ENCODE results near the gene KRT38. TPM values are rescaled to one million over a fixed set of nuclear protein-coding genes. Genes with fewer than 3 reads are reported as not detected.

KRT38 gene
- total RNA-seq, 4 donors from 2014 or later, result 1.6 to 21.6 (median 3.9) TPM; not detected in 1

DNA sequence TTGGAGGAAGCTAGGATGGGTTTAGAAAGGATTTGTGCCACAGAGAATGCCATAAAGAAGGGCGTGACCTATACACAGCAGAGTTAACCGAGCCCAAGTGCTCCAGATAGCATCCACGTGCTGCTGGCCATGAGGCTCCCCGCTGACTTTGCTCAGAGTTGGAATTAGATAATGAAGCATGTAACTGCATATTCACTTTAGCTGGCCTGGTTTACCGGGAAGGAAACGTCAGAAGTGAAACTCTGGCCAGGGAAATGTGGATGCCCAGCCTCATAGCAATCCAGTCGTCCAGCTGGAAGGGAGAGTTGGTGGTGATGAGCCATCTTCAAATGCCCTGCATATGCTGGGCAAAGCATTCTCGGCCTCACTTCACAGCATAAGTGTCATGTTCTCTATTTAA is 34.1 kb upstream of the KRT38 start:
- DNase-seq (ENCODE audit: low spot score in 2 of 2), result no peak
- Histone ChIP-seq H3K9me3 (no peaks in the 10 kb centered on the region), H3K27ac (no peak overlapping the region), H3K4me3 (no peak overlapping the region), H3K27me3 (no peaks in the 10 kb centered on the region), H3K36me3 (no peaks in the 10 kb centered on the region), H3K4me1 (no peaks in the 10 kb centered on the region)
- TF ChIP-seq POLR2AphosphoS5 (IDR thresholded peaks at IDR 0.05) (no peak), CTCF (IDR thresholded peaks at IDR 0.05) (no peak), POLR2A (IDR thresholded peaks at IDR 0.05) (no peak), EP300 (IDR thresholded peaks at IDR 0.05) (no peak)
- 72% methylated on average over 7 of the region's 8 CpGs for WGBS

DNA sequence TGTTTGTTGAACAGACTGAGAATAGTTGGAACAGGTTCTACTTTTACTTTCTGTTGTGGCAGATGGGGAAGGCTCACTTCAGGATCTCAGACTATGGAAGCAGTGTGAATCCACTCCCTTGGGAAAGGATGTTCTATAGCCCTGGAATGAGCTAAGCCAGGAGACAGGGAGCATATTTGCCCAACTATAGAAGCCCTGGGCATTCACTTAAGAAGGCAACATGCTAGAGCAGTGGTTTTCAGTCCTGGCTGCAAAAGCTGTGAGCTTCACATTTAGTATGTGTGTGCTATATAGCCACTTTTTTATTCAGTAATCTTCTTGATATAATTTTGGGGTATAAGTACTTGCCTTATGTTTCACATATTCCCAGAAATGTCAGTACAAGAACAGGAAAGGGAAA is 27.6 kb upstream of the KRT38 start:
- no peak for DNase-seq (ENCODE audit: low spot score in 2 of 2)
- Histone ChIP-seq H3K36me3 (no peaks in the 10 kb centered on the region), H3K4me3 (no peak overlapping the region), H3K4me1 (peaks cover 11% of the 10 kb centered on the region), H3K27ac (no peak overlapping the region), H3K9me3 (no peaks in the 10 kb centered on the region), H3K27me3 (peaks cover 3% of the 10 kb centered on the region)
- TF ChIP-seq POLR2AphosphoS5 (IDR thresholded peaks at IDR 0.05), result no peak
- TF ChIP-seq EP300 (IDR thresholded peaks at IDR 0.05), result no peak
- TF ChIP-seq POLR2A (IDR thresholded peaks at IDR 0.05), result no peak
- no peak for TF ChIP-seq CTCF (IDR thresholded peaks at IDR 0.05)

DNA sequence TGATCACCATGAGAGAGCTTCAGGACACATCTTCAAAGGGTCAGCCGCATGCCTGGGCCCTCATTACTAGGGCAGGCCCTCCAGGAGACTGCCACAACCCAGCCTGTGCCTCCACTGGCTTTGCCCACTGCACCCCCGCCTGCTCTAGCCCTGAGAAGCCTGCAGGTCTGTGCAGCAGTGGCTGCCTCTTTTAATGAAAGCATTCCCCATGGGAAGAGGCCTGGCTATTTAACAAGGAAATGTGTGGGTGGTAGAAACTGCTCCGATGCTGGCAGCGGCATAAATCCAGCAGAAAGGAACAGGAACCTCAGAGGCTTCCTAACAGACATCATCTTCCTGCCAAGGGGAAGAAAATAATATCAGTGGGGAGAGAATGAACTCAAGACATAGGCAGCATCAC is 26.8 kb upstream of the KRT38 start:
- Histone ChIP-seq H3K36me3 (no peaks in the 10 kb centered on the region), H3K9me3 (no peaks in the 10 kb centered on the region), H3K4me1 (peaks cover 11% of the 10 kb centered on the region), H3K27me3 (peaks cover 3% of the 10 kb centered on the region), H3K27ac (no peak overlapping the region), H3K4me3 (no peak overlapping the region)
- no peak for DNase-seq (ENCODE audit: low spot score in 2 of 2)
- TF ChIP-seq EP300 (IDR thresholded peaks at IDR 0.05), result no peak
- no peak for TF ChIP-seq POLR2A (IDR thresholded peaks at IDR 0.05)
- TF ChIP-seq POLR2AphosphoS5 (IDR thresholded peaks at IDR 0.05), result no peak
- no peak for TF ChIP-seq CTCF (IDR thresholded peaks at IDR 0.05)
- 61% methylated on average over 4 of the region's 4 CpGs for WGBS

DNA sequence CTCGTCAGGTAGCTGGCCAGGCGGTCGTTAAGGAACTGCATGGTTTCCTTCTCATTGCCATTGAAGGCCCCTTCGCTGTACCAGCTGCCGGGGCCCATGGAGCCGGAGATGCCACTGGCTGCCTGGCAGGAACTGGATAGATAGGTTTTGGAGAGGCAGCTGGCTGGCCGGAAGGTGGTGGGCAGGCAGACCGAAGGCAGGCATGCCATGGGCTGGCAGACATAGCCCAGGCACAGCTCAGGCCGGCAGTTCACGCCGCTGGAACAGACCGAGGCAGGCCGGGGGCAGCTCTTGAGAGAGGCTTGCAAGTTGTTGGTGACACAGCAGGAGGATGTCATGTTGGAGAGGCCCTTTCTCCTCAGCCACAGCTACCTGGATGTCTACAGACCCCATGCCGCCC is 26.2 kb upstream of the KRT38 start, which contains the start of gene KRT32:
KRT32 (minus strand) TSS at position 399 of the 400 bp plus-strand sequence; CDS start at position 338, 61 bp downstream.
- no peak within 1 kb of the TSS for H3K27ac ChIP-seq
- H3K4me1 ChIP-seq, result peaks cover 11% of the 10 kb centered on the region
- H3K9me3 ChIP-seq, result no peaks in the 10 kb centered on the region
- no peak for DNase-seq (ENCODE audit: low spot score in 2 of 2)
- H3K4me3 ChIP-seq, result no peak within 1 kb of the TSS
- H3K36me3 ChIP-seq, result no peaks in the 10 kb centered on the region
- peaks cover 3% of the 10 kb centered on the region for H3K27me3 ChIP-seq
- no peak for TF ChIP-seq EP300 (IDR thresholded peaks at IDR 0.05)
- WGBS, result 93% methylated on average over 10 of the region's 14 CpGs

GRCh38 chr17:41464682-41465081 is 23.9 kb upstream of the KRT38 start:
- WGBS, result 14% methylated on average over 1 of the region's 6 CpGs
- Histone ChIP-seq H3K4me1 (peaks cover 11% of the 10 kb centered on the region), H3K27ac (no peak overlapping the region), H3K36me3 (no peaks in the 10 kb centered on the region), H3K27me3 (peaks cover 8% of the 10 kb centered on the region), H3K9me3 (no peaks in the 10 kb centered on the region), H3K4me3 (no peak overlapping the region)
- no peak for TF ChIP-seq POLR2AphosphoS5 (IDR thresholded peaks at IDR 0.05)
- DNase-seq (ENCODE audit: low spot score in 2 of 2), result no peak

DNA sequence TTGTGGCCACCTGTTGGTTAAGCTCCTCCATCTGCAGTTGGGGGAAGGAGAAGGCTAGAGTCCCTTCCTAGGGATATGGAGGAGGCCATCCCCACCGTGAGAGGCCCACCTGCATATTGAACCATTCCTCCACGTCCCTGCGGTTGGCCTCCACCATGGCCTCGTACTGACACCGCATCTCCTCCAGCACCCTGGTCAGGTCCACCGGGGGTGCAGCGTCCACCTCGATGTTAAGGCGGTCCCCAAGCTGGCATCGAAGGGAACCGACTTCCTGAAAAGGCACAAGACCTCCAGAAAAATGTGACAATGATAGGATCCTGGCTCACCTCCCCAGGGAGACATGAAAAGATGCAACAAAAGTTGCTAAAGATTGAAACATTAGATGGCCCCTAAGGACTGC is 23.4 kb upstream of the KRT38 start:
- no peak for TF ChIP-seq POLR2AphosphoS5 (IDR thresholded peaks at IDR 0.05)
- H3K27me3 ChIP-seq, result peaks cover 8% of the 10 kb centered on the region
- no peak overlapping the region for H3K27ac ChIP-seq
- H3K9me3 ChIP-seq, result no peaks in the 10 kb centered on the region
- peaks cover 11% of the 10 kb centered on the region for H3K4me1 ChIP-seq
- H3K4me3 ChIP-seq, result no peak overlapping the region
- DNase-seq (ENCODE audit: low spot score in 2 of 2), result no peak
- no peaks in the 10 kb centered on the region for H3K36me3 ChIP-seq
- WGBS, result 92% methylated on average over 11 of the region's 11 CpGs

- 89% methylated on average over 8 of the region's 8 CpGs for WGBS
- no peaks in the 10 kb centered on the region for H3K9me3 ChIP-seq
- TF ChIP-seq POLR2AphosphoS5 (IDR thresholded peaks at IDR 0.05) (no peak), CTCF (IDR thresholded peaks at IDR 0.05) (no peak), EP300 (IDR thresholded peaks at IDR 0.05) (no peak), POLR2A (IDR thresholded peaks at IDR 0.05) (no peak)
- H3K4me1 ChIP-seq, result peaks cover 11% of the 10 kb centered on the region
- no peak overlapping the region for H3K27ac ChIP-seq
- no peak overlapping the region for H3K4me3 ChIP-seq
- DNase-seq (ENCODE audit: low spot score in 2 of 2), result no peak
- H3K27me3 ChIP-seq, result peaks cover 8% of the 10 kb centered on the region
- no peaks in the 10 kb centered on the region for H3K36me3 ChIP-seq
Observed at GRCh38 chr17:41463746-41464145, 23.0 kb upstream of the KRT38 start.
